Astrocyte (in vitro differentiated cells and primary cell): ENCODE measurements around the gene CORO2A. TPM values are rescaled to one million over a fixed set of nuclear protein-coding genes. Genes with fewer than 3 reads are reported as not detected.

Experiments used
- DNase-seq: peaks from one replicate; pipeline ENCODE4 v3.0.0-alpha.2; 2010; ENCODE audit warnings: low read depth
- FAIRE-seq: peaks from 2 replicates; lab custom pipeline; 2011; peaks lifted over from hg19 to GRCh38; lab: Jason Lieb, UNC
- H2AFZ ChIP-seq: 2 replicates; pipeline ENCODE4 v1.6.0; 2012; ENCODE audit warnings: low read depth, low read length, inconsistent platforms
- H3K27ac ChIP-seq: 2 replicates; pipeline ENCODE4 v1.5.1; 2011; ENCODE audit warnings: low read depth, low read length, inconsistent platforms
- H3K27me3 ChIP-seq: 2 replicates; pipeline ENCODE4 v1.6.0; 2011; ENCODE audit warnings: low read length, inconsistent platforms; ENCODE audit not compliant: insufficient read depth
- H3K36me3 ChIP-seq: 2 replicates; pipeline ENCODE4 v1.5.1; 2011; ENCODE audit warnings: low read length, inconsistent platforms; ENCODE audit not compliant: insufficient read depth
- H3K4me1 ChIP-seq: 2 replicates; pipeline ENCODE4 v1.5.1; 2011; ENCODE audit warnings: low read length, inconsistent platforms; ENCODE audit not compliant: insufficient read depth
- H3K4me2 ChIP-seq: 2 replicates; pipeline ENCODE4 v1.6.0; 2012; ENCODE audit warnings: low read length, inconsistent platforms
- H3K4me3 ChIP-seq: 2 replicates; pipeline ENCODE4 v1.5.1; 2011; ENCODE audit warnings: low read depth, mild to moderate bottlenecking, low read length, inconsistent platforms; ENCODE audit not compliant: insufficient read depth
- H3K79me2 ChIP-seq: 2 replicates; pipeline ENCODE4 v1.6.0; 2012; ENCODE audit warnings: mild to moderate bottlenecking, low read length, inconsistent platforms; ENCODE audit not compliant: insufficient read depth
- H3K9ac ChIP-seq: 2 replicates; pipeline ENCODE4 v1.6.0; 2012; ENCODE audit warnings: mild to moderate bottlenecking, low read length, inconsistent platforms
- H3K9me3 ChIP-seq: 2 replicates; pipeline ENCODE4 v1.5.1; 2012; ENCODE audit warnings: low read depth, mild to moderate bottlenecking, low read length, inconsistent platforms; ENCODE audit not compliant: insufficient read depth
- H4K20me1 ChIP-seq: 2 replicates; pipeline ENCODE4 v1.6.0; 2012; ENCODE audit warnings: low read length, inconsistent platforms; ENCODE audit not compliant: insufficient read depth
- H3K27ac Mint-ChIP-seq: one replicate; pipeline ENCODE4 v1.8.0; 2021; ENCODE audit warnings: mild to moderate bottlenecking, mixed read lengths; ENCODE audit not compliant: unreplicated experiment
- H3K27me3 Mint-ChIP-seq: one replicate; pipeline ENCODE4 v1.8.0; 2021; ENCODE audit warnings: low read depth, mixed read lengths; ENCODE audit not compliant: unreplicated experiment
- H3K36me3 Mint-ChIP-seq: one replicate; pipeline ENCODE4 v1.8.0; 2021; ENCODE audit warnings: low read depth, mixed read lengths; ENCODE audit not compliant: unreplicated experiment
- H3K4me1 Mint-ChIP-seq: one replicate; pipeline ENCODE4 v1.8.0; 2021; ENCODE audit warnings: low read depth, mixed read lengths; ENCODE audit not compliant: unreplicated experiment
- H3K4me3 Mint-ChIP-seq: one replicate; pipeline ENCODE4 v1.8.0; 2021; ENCODE audit warnings: mild to moderate bottlenecking, moderate library complexity, mixed read lengths; ENCODE audit not compliant: unreplicated experiment
- H3K9me3 Mint-ChIP-seq: one replicate; pipeline ENCODE4 v1.8.0; 2021; ENCODE audit warnings: mild to moderate bottlenecking, mixed read lengths; ENCODE audit not compliant: unreplicated experiment
- CTCF ChIP-seq: IDR thresholded peaks from 2 replicates; pipeline ENCODE4 v1.5.1; 2011; ENCODE audit warnings: low read depth, mild to moderate bottlenecking, inconsistent platforms, low read length, moderate library complexity; ENCODE audit not compliant: insufficient read depth
- EZH2 ChIP-seq: IDR thresholded peaks from 2 replicates; pipeline ENCODE4 v1.6.1; 2012; ENCODE audit warnings: mild to moderate bottlenecking, low read length, inconsistent platforms; ENCODE audit not compliant: insufficient read depth
- total RNA-seq: library from RNA; stranded (reverse); gene quantifications from 2 replicates; pipeline ENCODE4 v1.2.1, GENCODE V29; 2021

The CORO2A gene
- total RNA-seq, 1 donor from 2014 or later: 11.1 TPM

GRCh38 chr9:98234245-98234825 lies 41.9 kb upstream of the CORO2A start:
- H3K27ac ChIP-seq: no peak overlapping the region
- H3K4me3 Mint-ChIP-seq: no peak overlapping the region
- no peaks in the 10 kb centered on the region for H3K79me2 ChIP-seq
- no peak overlapping the region for H3K9ac ChIP-seq
- peaks cover 2% of the 10 kb centered on the region for H3K4me1 Mint-ChIP-seq
- FAIRE-seq: no peak
- no peaks in the 10 kb centered on the region for H3K27me3 Mint-ChIP-seq
- H3K9me3 Mint-ChIP-seq: peaks cover under 1% of the 10 kb centered on the region
- no peak overlapping the region for H2AFZ ChIP-seq
- H3K27ac Mint-ChIP-seq: no peak overlapping the region
- peaks cover 12% of the 10 kb centered on the region for H3K36me3 Mint-ChIP-seq
- no peak for DNase-seq
- TF ChIP-seq EZH2: no peak
- TF ChIP-seq CTCF: no peak
- no peak overlapping the region for H3K4me2 ChIP-seq
- peaks cover 13% of the 10 kb centered on the region for H3K36me3 ChIP-seq
- peaks cover 14% of the 10 kb centered on the region for H3K4me1 ChIP-seq
- H3K27me3 ChIP-seq: no peaks in the 10 kb centered on the region
- H3K4me3 ChIP-seq: no peak overlapping the region
- no peaks in the 10 kb centered on the region for H4K20me1 ChIP-seq
- H3K9me3 ChIP-seq: no peaks in the 10 kb centered on the region

- Histone ChIP-seq H3K27me3 (no peaks in the 10 kb centered on the region), H3K36me3 (peaks cover 25% of the 10 kb centered on the region), H3K4me2 (no peak overlapping the region), H3K27ac (peak overlapping the region; percentile 21), H3K9ac (peak overlapping the region; percentile 6), H2AFZ (no peak overlapping the region), H3K79me2 (no peaks in the 10 kb centered on the region), H3K4me3 (no peak overlapping the region), H3K4me1 (peaks cover 14% of the 10 kb centered on the region), H4K20me1 (no peaks in the 10 kb centered on the region), H3K9me3 (no peaks in the 10 kb centered on the region)
- Mint-ChIP-seq H3K4me1 (peaks cover 6% of the 10 kb centered on the region), H3K27me3 (no peaks in the 10 kb centered on the region), H3K36me3 (peaks cover 20% of the 10 kb centered on the region), H3K27ac (no peak overlapping the region), H3K4me3 (no peak overlapping the region), H3K9me3 (peaks cover 2% of the 10 kb centered on the region)
- no peak for TF ChIP-seq CTCF
- TF ChIP-seq EZH2: no peak
- no peak for FAIRE-seq
- no peak for DNase-seq
These were observed 40.5 kb upstream of the CORO2A start for GRCh38 chr9:98232926-98233325.

- H3K27ac ChIP-seq: peak overlapping the region; percentile 21
- H3K9ac ChIP-seq: no peak overlapping the region
- Mint-ChIP-seq H3K4me3 (no peak overlapping the region), H3K36me3 (peaks cover 20% of the 10 kb centered on the region), H3K9me3 (peaks cover 2% of the 10 kb centered on the region), H3K4me1 (peaks cover 7% of the 10 kb centered on the region), H3K27me3 (no peaks in the 10 kb centered on the region), H3K27ac (peak overlapping the region; percentile 38)
- H3K4me1 ChIP-seq: peaks cover 14% of the 10 kb centered on the region
- peak overlapping the region; percentile 40 for H3K4me2 ChIP-seq
- FAIRE-seq (no peak), DNase-seq (peak; percentile 87)
- no peaks in the 10 kb centered on the region for H3K27me3 ChIP-seq
- no peak overlapping the region for H2AFZ ChIP-seq
- H3K36me3 ChIP-seq: peaks cover 27% of the 10 kb centered on the region
- no peaks in the 10 kb centered on the region for H3K79me2 ChIP-seq
- no peaks in the 10 kb centered on the region for H3K9me3 ChIP-seq
- TF ChIP-seq CTCF (no peak), EZH2 (no peak)
- no peak overlapping the region for H3K4me3 ChIP-seq
- H4K20me1 ChIP-seq: no peaks in the 10 kb centered on the region
These were observed 39.5 kb upstream of the CORO2A start for GRCh38 chr9:98231770-98232478.
